ENCODE measurements around the gene SMURF2. TPM values are rescaled to one million over a fixed set of nuclear protein-coding genes. Genes with fewer than 3 reads are reported as not detected.

The SMURF2 gene
- total RNA-seq, 1 experiment from 2014 or later = 57.6 TPM

DNA sequence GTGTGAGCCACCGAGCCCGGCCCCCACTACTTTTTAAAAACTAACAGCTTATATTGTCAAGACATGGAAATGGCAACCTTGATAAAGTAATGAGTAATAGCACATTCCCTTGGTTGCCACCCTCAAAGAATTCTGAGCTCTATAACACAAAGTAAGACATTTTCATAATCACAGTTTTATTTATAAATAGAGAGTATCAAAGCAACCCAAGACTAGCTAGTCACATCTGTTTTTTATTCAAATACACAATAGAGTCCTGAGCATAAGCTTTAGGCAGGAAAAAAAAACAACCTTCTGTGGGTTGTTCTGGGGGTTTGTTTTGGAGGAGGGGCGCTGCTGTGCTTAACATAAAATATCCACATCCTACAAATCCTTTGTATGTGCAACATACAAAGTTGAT, 86.7 kb downstream of the SMURF2 start:
- intact Hi-C loops (cut with micrococcal nuclease; ENCODE audit: unreplicated experiment) = no loop called here
- Histone ChIP-seq H3K27me3 (ENCODE audit: insufficient read depth, low read depth) (no peaks in the 10 kb centered on the region), H3K4me1 (replicated peaks; ENCODE audit: insufficient read depth) (no peaks in the 10 kb centered on the region), H3K27ac (peak overlapping the region; percentile 18; the same call in 1 of the 2 replicates), H3K9me2 (ENCODE audit: insufficient read depth) (no peaks in the 10 kb centered on the region), H3K36me3 (ENCODE audit: low read depth) (peaks cover 56% of the 10 kb centered on the region), H3K9me3 (ENCODE audit: insufficient read depth, low read depth) (no peaks in the 10 kb centered on the region), H3K4me2 (no peak overlapping the region), H2AFZ (no peak overlapping the region), H3F3A (ENCODE audit: insufficient read depth, low read depth) (peaks cover 49% of the 10 kb centered on the region), H3K4me3 (no peak overlapping the region), H3K79me2 (ENCODE audit: low read depth) (peaks cover 12% of the 10 kb centered on the region; the same call in 1 of the 2 replicates), H4K20me1 (ENCODE audit: insufficient read depth) (peaks cover 8% of the 10 kb centered on the region)
- no peak for DNase-seq
- TF ChIP-seq, protein P1, sequence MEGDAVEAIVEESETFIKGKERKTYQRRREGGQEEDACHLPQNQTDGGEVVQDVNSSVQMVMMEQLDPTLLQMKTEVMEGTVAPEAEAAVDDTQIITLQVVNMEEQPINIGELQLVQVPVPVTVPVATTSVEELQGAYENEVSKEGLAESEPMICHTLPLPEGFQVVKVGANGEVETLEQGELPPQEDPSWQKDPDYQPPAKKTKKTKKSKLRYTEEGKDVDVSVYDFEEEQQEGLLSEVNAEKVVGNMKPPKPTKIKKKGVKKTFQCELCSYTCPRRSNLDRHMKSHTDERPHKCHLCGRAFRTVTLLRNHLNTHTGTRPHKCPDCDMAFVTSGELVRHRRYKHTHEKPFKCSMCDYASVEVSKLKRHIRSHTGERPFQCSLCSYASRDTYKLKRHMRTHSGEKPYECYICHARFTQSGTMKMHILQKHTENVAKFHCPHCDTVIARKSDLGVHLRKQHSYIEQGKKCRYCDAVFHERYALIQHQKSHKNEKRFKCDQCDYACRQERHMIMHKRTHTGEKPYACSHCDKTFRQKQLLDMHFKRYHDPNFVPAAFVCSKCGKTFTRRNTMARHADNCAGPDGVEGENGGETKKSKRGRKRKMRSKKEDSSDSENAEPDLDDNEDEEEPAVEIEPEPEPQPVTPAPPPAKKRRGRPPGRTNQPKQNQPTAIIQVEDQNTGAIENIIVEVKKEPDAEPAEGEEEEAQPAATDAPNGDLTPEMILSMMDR (conservative IDR thresholded peaks at IDR 0.05) = no peak
- TF ChIP-seq EZH2 (IDR thresholded peaks at IDR 0.05; ENCODE audit: low read depth) = no peak
- ChIA-PET POLR2A (ENCODE audit: unreplicated experiment) (no interaction called here), CTCF (interaction anchor here (0.6 kb wide), 1 partner anchor 79 kb away, joined by 15 read pairs; no protein-coding TSS in a partner anchor)
- BruUV-seq (replicated peaks) = no TSS peak

DNA sequence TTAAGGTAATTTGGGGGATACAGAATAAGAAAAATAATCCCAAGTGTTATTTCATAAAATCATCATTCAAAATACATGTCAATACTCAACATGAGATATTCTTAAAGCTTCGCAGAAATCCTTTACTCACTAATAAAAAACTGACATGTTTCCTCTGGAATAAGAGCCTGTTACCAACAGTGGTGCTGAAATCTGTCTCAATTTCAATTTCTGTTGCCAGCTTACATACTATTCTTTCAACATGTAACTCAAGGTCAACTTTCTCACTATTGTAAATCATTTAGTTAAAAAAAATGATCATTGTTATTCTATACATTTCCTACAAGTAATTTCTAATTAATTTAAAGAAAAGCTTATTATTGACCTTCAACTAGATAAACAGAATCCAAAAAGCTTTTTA, 87.5 kb downstream of the SMURF2 start:
- H3K9me2 ChIP-seq (ENCODE audit: insufficient read depth) = no peaks in the 10 kb centered on the region
- peaks cover 55% of the 10 kb centered on the region for H3F3A ChIP-seq (ENCODE audit: insufficient read depth, low read depth)
- ChIA-PET POLR2A (ENCODE audit: unreplicated experiment) (no interaction called here), CTCF (interaction anchor here (0.6 kb wide), 1 partner anchor 80 kb away, joined by 15 read pairs; no protein-coding TSS in a partner anchor)
- no peaks in the 10 kb centered on the region for H3K4me1 ChIP-seq (replicated peaks; ENCODE audit: insufficient read depth)
- no peak overlapping the region for H3K4me3 ChIP-seq
- peaks cover 51% of the 10 kb centered on the region for H3K36me3 ChIP-seq (ENCODE audit: low read depth)
- no peak overlapping the region for H3K4me2 ChIP-seq
- peak overlapping the region; percentile 18; the same call in 1 of the 2 replicates for H3K27ac ChIP-seq
- H3K27me3 ChIP-seq (ENCODE audit: insufficient read depth, low read depth) = no peaks in the 10 kb centered on the region
- no peaks in the 10 kb centered on the region for H3K9me3 ChIP-seq (ENCODE audit: insufficient read depth, low read depth)
- TF ChIP-seq EZH2 (IDR thresholded peaks at IDR 0.05; ENCODE audit: low read depth) = no peak
- TF ChIP-seq, protein P1 (conservative IDR thresholded peaks at IDR 0.05) = no peak
- no peak overlapping the region for H2AFZ ChIP-seq
- intact Hi-C loops (cut with micrococcal nuclease; ENCODE audit: unreplicated experiment) = no loop called here
- DNase-seq = no peak
- BruUV-seq (replicated peaks) = no TSS peak
- peaks cover 12% of the 10 kb centered on the region; the same call in 1 of the 2 replicates for H3K79me2 ChIP-seq (ENCODE audit: low read depth)
- peaks cover 8% of the 10 kb centered on the region for H4K20me1 ChIP-seq (ENCODE audit: insufficient read depth)

DNA sequence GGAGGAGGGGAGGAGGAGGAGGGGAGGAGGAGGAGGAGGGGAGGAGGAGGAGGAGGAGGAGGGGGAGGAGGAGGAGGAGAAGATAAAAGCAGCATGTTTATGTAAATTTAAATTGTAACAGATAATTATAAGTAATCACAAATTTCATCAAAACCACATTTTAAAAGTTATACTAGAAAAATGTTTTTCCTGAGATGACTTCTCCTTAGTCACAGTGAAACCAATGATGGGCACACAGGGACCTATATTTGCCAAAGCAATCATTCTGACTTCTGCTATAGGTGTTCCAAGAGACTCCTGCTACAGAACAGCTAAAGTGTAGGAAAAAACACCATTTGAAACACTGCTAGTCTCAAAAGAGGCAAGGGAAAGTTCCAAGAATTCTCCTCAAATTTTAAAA, 88.9 kb downstream of the SMURF2 start:
- intact Hi-C loops (cut with micrococcal nuclease; ENCODE audit: unreplicated experiment) = no loop called here
- peaks cover 60% of the 10 kb centered on the region for H3F3A ChIP-seq (ENCODE audit: insufficient read depth, low read depth)
- BruUV-seq (replicated peaks) = no TSS peak
- ChIA-PET POLR2A (ENCODE audit: unreplicated experiment) (no interaction called here), CTCF (interaction anchor here (0.7 kb wide), 1 partner anchor 445 kb away, joined by 3 read pairs; no protein-coding TSS in a partner anchor)
- H3K36me3 ChIP-seq (ENCODE audit: low read depth) = peaks cover 55% of the 10 kb centered on the region
- H4K20me1 ChIP-seq (ENCODE audit: insufficient read depth) = peaks cover 8% of the 10 kb centered on the region
- H3K4me3 ChIP-seq = no peak overlapping the region
- no peaks in the 10 kb centered on the region for H3K27me3 ChIP-seq (ENCODE audit: insufficient read depth, low read depth)
- no peak for DNase-seq
- no peaks in the 10 kb centered on the region for H3K9me3 ChIP-seq (ENCODE audit: insufficient read depth, low read depth)
- H3K4me2 ChIP-seq = no peak overlapping the region
- no peaks in the 10 kb centered on the region for H3K4me1 ChIP-seq (replicated peaks; ENCODE audit: insufficient read depth)
- no peaks in the 10 kb centered on the region for H3K9me2 ChIP-seq (ENCODE audit: insufficient read depth)
- no peak overlapping the region for H2AFZ ChIP-seq
- H3K79me2 ChIP-seq (ENCODE audit: low read depth) = peaks cover 9% of the 10 kb centered on the region; the same call in 1 of the 2 replicates
- H3K27ac ChIP-seq = peak overlapping the region; percentile 45
- TF ChIP-seq, protein P1 (conservative IDR thresholded peaks at IDR 0.05) = no peak
- TF ChIP-seq EZH2 (IDR thresholded peaks at IDR 0.05; ENCODE audit: low read depth) = no peak

Data from PC-9 (cell line).